Activated B cell treated with CpG ODN at 0.5 μM for 24 hours (primary cell): ENCODE data around the gene PTTG1IP2. TPM values are rescaled to one million over a fixed set of nuclear protein-coding genes. Genes with fewer than 3 reads are reported as not detected.

Experiments used
- ATAC-seq: fragments of 200-7000 bp; cut with Tn5 transposase; one replicate; pipeline ENCODE4 v1.10.0; 2021; ENCODE audit warnings: low read depth, mild to moderate bottlenecking, moderate library complexity
- CTCF ChIA-PET: fragments of 350-600 bp; sonication (Branson Sonifier 250); formaldehyde crosslinking; loops from one replicate; lab custom pipeline; 2021; ENCODE audit warnings: antibody characterized with exemption; lab: Charles Lee
- POLR2A ChIA-PET: fragments of 350-600 bp; sonication (Branson Sonifier 250); formaldehyde crosslinking; loops from one replicate; lab custom pipeline; 2021; ENCODE audit warnings: antibody characterized with exemption; lab: Charles Lee
- DNase-seq: peaks from one replicate; pipeline ENCODE4 v3.0.0; 2022
- H3K27ac Mint-ChIP-seq: one replicate; pipeline ENCODE4 v1.8.0; 2020; ENCODE audit warnings: mixed read lengths
- H3K27me3 Mint-ChIP-seq: one replicate; pipeline ENCODE4 v1.8.0; 2021; ENCODE audit warnings: mixed read lengths
- H3K36me3 Mint-ChIP-seq: one replicate; pipeline ENCODE4 v1.8.0; 2021; ENCODE audit warnings: low read depth, mixed read lengths
- H3K4me1 Mint-ChIP-seq: one replicate; pipeline ENCODE4 v1.8.0; 2021; ENCODE audit warnings: mixed read lengths
- H3K4me3 Mint-ChIP-seq: one replicate; pipeline ENCODE4 v1.8.0; 2020; ENCODE audit warnings: mild to moderate bottlenecking, mixed read lengths
- H3K9me3 Mint-ChIP-seq: one replicate; pipeline ENCODE4 v1.8.0; 2020; ENCODE audit warnings: mixed read lengths
- CTCF ChIP-seq: fragments of 200-600 bp; IDR thresholded peaks from one replicate; pipeline ENCODE4 v1.8.0; 2022; ENCODE audit warnings: antibody characterized with exemption, mild to moderate bottlenecking
- intact Hi-C: fragments of 100-400 bp; cut with micrococcal nuclease; formaldehyde crosslinking; loops from one replicate; pipeline ENCODE4 v1.15.1; 2024
- total RNA-seq: library from RNA; stranded (reverse); gene quantifications from 2 replicates; pipeline ENCODE4 v1.2.3, GENCODE V29; 2022

Gene PTTG1IP2
- total RNA-seq, 1 donor from 2014 or later: not detected

GRCh38 chr7:90465816-90466215 is 3.6 kb upstream of the PTTG1IP2 start:
- intact Hi-C loops: no loop called here
- POLR2A ChIA-PET: no interaction called here
- DNase-seq (no peak), ATAC-seq (no peak)
- Mint-ChIP-seq H3K9me3 (peaks cover 19% of the 10 kb centered on the region), H3K36me3 (peaks cover 7% of the 10 kb centered on the region), H3K27me3 (no peaks in the 10 kb centered on the region), H3K4me1 (peaks cover 7% of the 10 kb centered on the region), H3K27ac (no peak overlapping the region), H3K4me3 (no peak overlapping the region)
- CTCF ChIA-PET: interaction anchor here (1.9 kb wide), 1 partner anchor 10 kb away, joined by 5 read pairs; no protein-coding TSS in a partner anchor
- TF ChIP-seq CTCF: no peak

GRCh38 chr7:90472805-90473540 is 3.5 kb downstream of the PTTG1IP2 start:
- Mint-ChIP-seq H3K4me3 (no peak overlapping the region), H3K27ac (no peak overlapping the region), H3K9me3 (peaks cover 2% of the 10 kb centered on the region), H3K4me1 (no peaks in the 10 kb centered on the region), H3K36me3 (no peaks in the 10 kb centered on the region), H3K27me3 (peaks cover 7% of the 10 kb centered on the region)
- DNase-seq (no peak), ATAC-seq (no peak)
- ChIA-PET POLR2A (no interaction called here), CTCF (no interaction called here)
- intact Hi-C loops: no loop called here
- TF ChIP-seq CTCF: no peak

GRCh38 chr7:90473814-90474213 is 4.4 kb downstream of the PTTG1IP2 start:
- peaks cover 10% of the 10 kb centered on the region for H3K27me3 Mint-ChIP-seq
- H3K36me3 Mint-ChIP-seq: no peaks in the 10 kb centered on the region
- ChIA-PET CTCF (no interaction called here), POLR2A (no interaction called here)
- ATAC-seq (no peak), DNase-seq (no peak)
- intact Hi-C loops: no loop called here
- H3K9me3 Mint-ChIP-seq: peaks cover 2% of the 10 kb centered on the region
- TF ChIP-seq CTCF: no peak
- H3K4me1 Mint-ChIP-seq: no peaks in the 10 kb centered on the region
- H3K27ac Mint-ChIP-seq: no peak overlapping the region
- no peak overlapping the region for H3K4me3 Mint-ChIP-seq

GRCh38 chr7:90474284-90475210 is 5.1 kb downstream of the PTTG1IP2 start:
- peaks cover 2% of the 10 kb centered on the region for H3K9me3 Mint-ChIP-seq
- no peak overlapping the region for H3K27ac Mint-ChIP-seq
- POLR2A ChIA-PET: no interaction called here
- CTCF ChIA-PET: no interaction called here
- H3K27me3 Mint-ChIP-seq: peaks cover 10% of the 10 kb centered on the region
- DNase-seq (no peak), ATAC-seq (no peak)
- no peak overlapping the region for H3K4me3 Mint-ChIP-seq
- no peaks in the 10 kb centered on the region for H3K36me3 Mint-ChIP-seq
- intact Hi-C loops: no loop called here
- H3K4me1 Mint-ChIP-seq: no peaks in the 10 kb centered on the region
- TF ChIP-seq CTCF: no peak

GRCh38 chr7:90483251-90483650 is 13.8 kb downstream of the PTTG1IP2 start:
- POLR2A ChIA-PET: no interaction called here
- CTCF ChIA-PET: no interaction called here
- H3K36me3 Mint-ChIP-seq: no peaks in the 10 kb centered on the region
- H3K9me3 Mint-ChIP-seq: no peaks in the 10 kb centered on the region
- no peak for TF ChIP-seq CTCF
- no peak overlapping the region for H3K4me3 Mint-ChIP-seq
- no peaks in the 10 kb centered on the region for H3K4me1 Mint-ChIP-seq
- no peak overlapping the region for H3K27ac Mint-ChIP-seq
- intact Hi-C loops: no loop called here
- no peak for DNase-seq
- ATAC-seq: no peak
- peaks cover 14% of the 10 kb centered on the region for H3K27me3 Mint-ChIP-seq
